ENCODE data around the gene FAM72B. TPM values are rescaled to one million over a fixed set of nuclear protein-coding genes. Genes with fewer than 3 reads are reported as not detected.
"Not testable (repeated sequence)": the region's sequence is repeated elsewhere in the genome, so short reads cannot be mapped to it uniquely, and the experiment has no call there.

The FAM72B gene
- 10 to 100 TPM; 22.9 to 25.6 TPM for total RNA-seq

GRCh38 chr1:121184290-121185127 is at the start of gene FAM72B, which contains the start of gene SRGAP2C:
TSS of gene FAM72B (minus strand) at chr1:121184340. CDS start at chr1:121183489, 851 bp downstream.
TSS of gene SRGAP2C (plus strand) at chr1:121184975. CDS start at chr1:121187447, 2,472 bp downstream.
- H3K27ac Mint-ChIP-seq, result peak within 1 kb of the TSS; percentile 97
- H3K9me3 Mint-ChIP-seq; H3K36me3 Mint-ChIP-seq (ENCODE audit: low read depth); CTCF ChIA-PET; H3K4me1 Mint-ChIP-seq; H3K27me3 Mint-ChIP-seq; POLR2A ChIA-PET: not testable (repeated sequence)
- peak within 1 kb of the TSS; percentile 95 for H3K4me3 Mint-ChIP-seq
- DNase-seq, result peak; percentile 95

DNA sequence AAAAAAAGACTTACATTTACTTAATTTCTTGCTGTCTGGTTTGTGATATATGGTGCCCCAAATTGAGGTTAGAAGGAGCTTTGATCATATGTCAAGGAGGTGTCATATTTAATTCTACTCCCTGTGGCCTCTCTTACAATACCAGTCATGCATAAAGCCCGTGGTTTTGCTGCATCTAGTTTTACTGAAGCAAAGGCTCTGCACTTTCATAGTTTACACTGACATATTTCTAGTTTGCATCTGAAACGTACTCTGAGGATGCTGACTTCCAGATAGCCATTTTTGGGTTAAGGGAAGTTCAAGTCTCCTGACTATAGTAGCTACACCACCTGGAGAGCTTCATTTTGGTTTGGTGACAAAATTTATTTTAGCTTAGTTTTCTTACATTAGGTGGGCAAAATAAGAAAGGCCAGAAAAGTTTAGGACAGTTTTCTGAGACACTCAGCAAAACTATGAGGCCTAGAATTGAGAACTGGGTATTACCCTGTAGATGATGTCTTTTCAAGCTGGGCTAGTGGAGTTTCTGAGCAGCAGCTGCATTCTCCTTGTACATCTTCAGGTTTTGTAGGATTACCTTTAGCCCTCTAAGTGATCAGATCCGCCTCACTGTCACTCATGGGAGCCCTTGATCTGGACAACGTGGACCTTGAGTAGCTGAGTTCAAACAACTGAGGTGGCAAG is 48.4 kb upstream of the FAM72B start:
- H3K9me3 Mint-ChIP-seq; DNase-seq; H3K27ac Mint-ChIP-seq; H3K4me3 Mint-ChIP-seq; POLR2A ChIA-PET; CTCF ChIA-PET; H3K36me3 Mint-ChIP-seq (ENCODE audit: low read depth); H3K4me1 Mint-ChIP-seq; H3K27me3 Mint-ChIP-seq: not testable (repeated sequence)

DNA sequence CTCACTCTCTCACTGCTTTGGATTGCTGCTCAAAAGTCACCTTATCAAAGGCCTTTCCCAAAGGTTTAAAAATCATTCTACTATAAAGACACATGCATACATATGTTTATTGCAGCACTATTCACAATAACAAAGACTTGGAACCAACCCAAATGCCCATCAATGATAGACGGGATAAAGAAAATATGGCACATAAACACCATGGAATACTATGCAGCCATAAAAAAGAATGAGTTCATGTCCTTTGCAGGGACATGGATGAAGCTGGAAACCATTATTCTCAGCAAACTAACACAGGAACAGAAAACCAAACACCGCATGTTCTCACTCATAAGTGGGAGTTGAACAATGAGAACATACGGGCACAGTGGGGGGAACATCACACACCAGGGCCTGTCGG is 46.5 kb upstream of the FAM72B start:
- CTCF ChIA-PET; H3K36me3 Mint-ChIP-seq (ENCODE audit: low read depth); H3K9me3 Mint-ChIP-seq; H3K27me3 Mint-ChIP-seq; DNase-seq; H3K4me3 Mint-ChIP-seq; H3K4me1 Mint-ChIP-seq; H3K27ac Mint-ChIP-seq; POLR2A ChIA-PET: not testable (repeated sequence)

DNA sequence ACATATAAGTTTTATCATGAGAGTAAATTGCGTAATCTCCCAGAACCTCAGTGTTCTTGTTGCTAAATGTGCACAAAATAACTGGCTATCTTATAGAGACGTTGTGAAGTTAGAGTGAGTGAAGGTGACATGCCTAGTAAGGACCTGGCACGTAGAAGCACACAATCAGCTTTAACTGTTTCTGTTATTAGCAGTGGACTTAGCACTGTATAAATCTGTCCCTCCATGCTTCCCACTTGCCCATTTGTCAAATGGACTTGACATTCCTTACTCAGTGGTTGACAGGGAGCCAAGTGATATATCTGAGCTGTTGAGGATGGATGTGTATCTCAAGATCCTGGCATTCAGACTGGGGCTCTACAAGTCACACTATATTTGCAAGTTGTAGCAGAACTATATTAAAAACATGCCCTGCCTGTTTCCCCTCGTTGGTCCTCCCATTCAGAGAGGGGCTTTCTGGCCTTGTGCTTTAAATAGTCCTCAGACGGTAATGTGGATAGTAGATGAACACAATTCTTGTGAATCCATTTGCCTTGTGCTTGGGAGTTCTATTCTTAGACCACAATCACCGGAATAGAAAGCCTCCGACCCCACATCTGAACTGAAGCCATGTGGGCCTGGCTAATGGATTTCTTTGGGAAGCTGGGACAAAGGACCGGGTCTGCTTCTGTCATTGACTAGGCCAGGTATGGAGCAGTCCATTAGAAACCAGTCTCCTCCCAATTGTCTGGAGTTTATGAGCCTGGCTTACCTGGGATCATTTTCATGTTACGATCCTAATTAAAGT is 43.6 kb upstream of the FAM72B start:
- DNase-seq; CTCF ChIA-PET; H3K36me3 Mint-ChIP-seq (ENCODE audit: low read depth); POLR2A ChIA-PET; H3K9me3 Mint-ChIP-seq; H3K4me1 Mint-ChIP-seq; H3K27me3 Mint-ChIP-seq; H3K27ac Mint-ChIP-seq; H3K4me3 Mint-ChIP-seq: not testable (repeated sequence)

GRCh38 chr1:121226925-121227324 is 42.8 kb upstream of the FAM72B start:
- H3K9me3 Mint-ChIP-seq; CTCF ChIA-PET; POLR2A ChIA-PET; H3K27me3 Mint-ChIP-seq; H3K36me3 Mint-ChIP-seq (ENCODE audit: low read depth); H3K4me1 Mint-ChIP-seq; H3K4me3 Mint-ChIP-seq; H3K27ac Mint-ChIP-seq; DNase-seq: not testable (repeated sequence)

DNA sequence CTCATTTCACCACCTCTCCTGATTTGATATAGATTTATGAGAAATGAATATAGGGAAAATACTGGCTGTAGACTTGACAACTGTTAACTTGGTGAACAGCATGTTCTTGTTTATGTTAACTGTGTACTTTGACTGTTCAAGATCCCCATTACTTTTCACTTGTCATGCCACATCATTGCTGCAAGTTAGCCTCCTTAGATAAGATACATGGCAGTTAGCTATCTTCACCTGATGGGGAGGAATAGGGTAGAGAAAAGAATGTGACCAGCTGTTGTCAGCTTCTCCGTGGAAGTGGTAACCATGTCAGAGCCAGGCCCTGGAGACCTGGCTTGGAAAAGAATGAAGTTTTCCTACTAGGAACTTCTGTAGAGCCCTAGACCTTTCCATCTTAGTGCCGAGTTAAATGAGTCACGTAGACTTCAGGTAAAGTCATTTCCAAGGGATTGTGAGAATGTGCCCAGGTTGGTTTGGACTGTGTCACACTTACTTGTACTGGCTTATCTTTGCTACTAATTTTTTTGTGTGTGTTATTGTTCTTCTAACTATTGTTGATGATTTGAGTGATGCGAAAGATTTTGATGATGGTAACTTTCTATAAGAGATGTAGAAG is 42.3 kb upstream of the FAM72B start:
- H3K4me1 Mint-ChIP-seq; POLR2A ChIA-PET; H3K9me3 Mint-ChIP-seq; H3K27ac Mint-ChIP-seq; H3K27me3 Mint-ChIP-seq; H3K36me3 Mint-ChIP-seq (ENCODE audit: low read depth); CTCF ChIA-PET; H3K4me3 Mint-ChIP-seq; DNase-seq: not testable (repeated sequence)

GRCh38 chr1:121224714-121225113 is 40.6 kb upstream of the FAM72B start:
- H3K4me3 Mint-ChIP-seq; CTCF ChIA-PET; H3K4me1 Mint-ChIP-seq; H3K27ac Mint-ChIP-seq; H3K9me3 Mint-ChIP-seq; POLR2A ChIA-PET; H3K36me3 Mint-ChIP-seq (ENCODE audit: low read depth); H3K27me3 Mint-ChIP-seq; DNase-seq: not testable (repeated sequence)

- H3K9me3 Mint-ChIP-seq; CTCF ChIA-PET; H3K27me3 Mint-ChIP-seq; DNase-seq; H3K27ac Mint-ChIP-seq; H3K4me1 Mint-ChIP-seq; H3K4me3 Mint-ChIP-seq; POLR2A ChIA-PET; H3K36me3 Mint-ChIP-seq (ENCODE audit: low read depth): not testable (repeated sequence)
Observed at GRCh38 chr1:121221770-121222169, 37.6 kb upstream of the FAM72B start.

DNA sequence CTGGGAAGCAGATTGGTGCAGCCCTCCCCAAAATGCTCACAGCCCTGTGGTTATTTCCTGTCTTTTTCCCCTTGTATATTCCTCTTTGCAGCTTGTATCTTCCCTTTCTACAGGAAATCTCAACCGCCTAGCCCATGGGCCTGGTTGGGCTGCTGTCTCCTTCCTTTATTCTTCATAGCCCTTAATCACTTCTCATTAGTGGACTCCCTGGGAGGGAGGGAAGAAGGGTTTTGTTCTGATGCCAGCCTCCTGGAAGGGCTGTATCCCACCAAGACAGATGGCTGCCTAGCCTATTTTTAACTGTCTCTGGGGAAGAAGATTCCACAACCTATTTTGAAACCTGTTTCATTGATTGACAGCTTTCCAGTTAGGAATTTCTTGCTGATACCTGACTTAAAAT is 32.5 kb upstream of the FAM72B start:
- DNase-seq; H3K4me1 Mint-ChIP-seq; CTCF ChIA-PET; H3K9me3 Mint-ChIP-seq; POLR2A ChIA-PET; H3K4me3 Mint-ChIP-seq; H3K36me3 Mint-ChIP-seq (ENCODE audit: low read depth); H3K27ac Mint-ChIP-seq; H3K27me3 Mint-ChIP-seq: not testable (repeated sequence)

GRCh38 chr1:121215699-121216417 is 31.7 kb upstream of the FAM72B start:
- H3K4me3 Mint-ChIP-seq; H3K36me3 Mint-ChIP-seq (ENCODE audit: low read depth); H3K27me3 Mint-ChIP-seq; H3K9me3 Mint-ChIP-seq; CTCF ChIA-PET; H3K27ac Mint-ChIP-seq; POLR2A ChIA-PET; DNase-seq; H3K4me1 Mint-ChIP-seq: not testable (repeated sequence)

- H3K27me3 Mint-ChIP-seq; DNase-seq; H3K4me1 Mint-ChIP-seq; H3K27ac Mint-ChIP-seq; H3K4me3 Mint-ChIP-seq; POLR2A ChIA-PET; H3K36me3 Mint-ChIP-seq (ENCODE audit: low read depth); CTCF ChIA-PET; H3K9me3 Mint-ChIP-seq: not testable (repeated sequence)
Observed at GRCh38 chr1:121214544-121215156, 30.5 kb upstream of the FAM72B start.

GRCh38 chr1:121213491-121213890 is 29.4 kb upstream of the FAM72B start:
- H3K27me3 Mint-ChIP-seq; H3K4me3 Mint-ChIP-seq; H3K9me3 Mint-ChIP-seq; POLR2A ChIA-PET; H3K27ac Mint-ChIP-seq; H3K4me1 Mint-ChIP-seq; DNase-seq; CTCF ChIA-PET; H3K36me3 Mint-ChIP-seq (ENCODE audit: low read depth): not testable (repeated sequence)
